Panc1 (cell line): ENCODE data around the gene TMEM126B.

Experiments
- CTCF ChIP-seq: fragments of 450-650 bp; IDR thresholded peaks from 2 replicates; pipeline ENCODE4 v1.5.1; 2017; ENCODE audit warnings: mild to moderate bottlenecking
- POLR2AphosphoS5 ChIP-seq: IDR thresholded peaks from 2 replicates; pipeline ENCODE4 v1.6.1; 2012; ENCODE audit warnings: mild to moderate bottlenecking, low read depth, low read length, moderate library complexity

GRCh38 chr11:85602526-85603213 lies 25.7 kb upstream of the TMEM126B start:
- TF ChIP-seq POLR2AphosphoS5 = no peak
- TF ChIP-seq CTCF = no peak
